ENCODE data around the gene TXNRD1. TPM values are rescaled to one million over a fixed set of nuclear protein-coding genes. Genes with fewer than 3 reads are reported as not detected.
"Not testable (repeated sequence)": the region's sequence is repeated elsewhere in the genome, so short reads cannot be mapped to it uniquely, and the experiment has no call there.

TXNRD1 gene
- total RNA-seq, 1 donor from 2014 or later, result 121 TPM

- no peak for DNase-seq (ENCODE audit: low spot score)
- intact Hi-C loops (cut with DNase I), result no loop called here
These were observed 27.0 kb upstream of the TXNRD1 start for GRCh38 chr12:104188534-104188933.

- intact Hi-C loops (cut with DNase I), result no loop called here
- DNase-seq (ENCODE audit: low spot score), result no peak
These were observed 25.5 kb upstream of the TXNRD1 start for GRCh38 chr12:104189915-104190555.

- intact Hi-C loops (cut with DNase I), result no loop called here
- DNase-seq (ENCODE audit: low spot score), result no peak
These were observed 24.9 kb upstream of the TXNRD1 start for GRCh38 chr12:104190641-104191176.

GRCh38 chr12:104197264-104197663, 18.3 kb upstream of the TXNRD1 start:
- no peak for DNase-seq (ENCODE audit: low spot score)
- intact Hi-C loops (cut with DNase I), result no loop called here

- no peak for DNase-seq (ENCODE audit: low spot score)
- intact Hi-C loops (cut with DNase I), result loop anchor here (5.0 to 10.0 kb wide), 2 partner anchors 675 to 852 kb away; no protein-coding TSS in a partner anchor
These were observed 15.6 kb upstream of the TXNRD1 start for GRCh38 chr12:104199964-104200363.

- intact Hi-C loops (cut with DNase I), result loop anchor here (5.0 to 10.0 kb wide), 2 partner anchors 673 to 851 kb away; no protein-coding TSS in a partner anchor
- DNase-seq (ENCODE audit: low spot score), result no peak
These were observed 14.2 kb upstream of the TXNRD1 start for GRCh38 chr12:104201238-104202001.

GRCh38 chr12:104204690-104205480, 10.7 kb upstream of the TXNRD1 start:
- intact Hi-C loops (cut with DNase I), result loop anchor here (5.0 to 10.0 kb wide), 2 partner anchors 670 to 847 kb away; no protein-coding TSS in a partner anchor
- DNase-seq (ENCODE audit: low spot score), result no peak

- intact Hi-C loops (cut with DNase I), result loop anchor here (2.0 to 10.0 kb wide), 2 partner anchors 153 to 667 kb away; no protein-coding TSS in a partner anchor
- no peak for DNase-seq (ENCODE audit: low spot score)
These were observed 8.0 kb upstream of the TXNRD1 start for GRCh38 chr12:104207416-104208205.

GRCh38 chr12:104212516-104212915, 3.1 kb upstream of the TXNRD1 start:
- intact Hi-C loops (cut with DNase I), result no loop called here

GRCh38 chr12:104213952-104214351, 1.6 kb upstream of the TXNRD1 start:
- intact Hi-C loops (cut with DNase I), result no loop called here
- DNase-seq (ENCODE audit: low spot score), result no peak

More at GRCh38 chr12:104212516-104212915, 3.1 kb upstream of the TXNRD1 start:
- no peak for DNase-seq (ENCODE audit: low spot score)

GRCh38 chr12:104216521-104216924, 944 bp downstream of the TXNRD1 start:
- intact Hi-C loops (cut with DNase I), result loop anchor here (5.0 kb wide), 2 partner anchors 34 to 86 kb away; partner anchors contain the start of gene EID3
- DNase-seq (ENCODE audit: low spot score), result no peak

GRCh38 chr12:104218506-104218905, 2.9 kb downstream of the TXNRD1 start:
- not testable (repeated sequence) for DNase-seq (ENCODE audit: low spot score)
- intact Hi-C loops (cut with DNase I), result loop anchor here (5.0 kb wide), 2 partner anchors 36 to 84 kb away; partner anchors contain the start of gene EID3

GRCh38 chr12:104218935-104219334, 3.4 kb downstream of the TXNRD1 start:
- no peak for DNase-seq (ENCODE audit: low spot score)
- intact Hi-C loops (cut with DNase I), result loop anchor here (1.0 to 5.0 kb wide), 3 partner anchors 37 to 83 kb away; partner anchors contain the start of gene EID3

- intact Hi-C loops (cut with DNase I), result loop anchor here (1.0 to 5.0 kb wide), 3 partner anchors 37 to 83 kb away; partner anchors contain the start of gene EID3
- no peak for DNase-seq (ENCODE audit: low spot score)
These were observed 3.8 kb downstream of the TXNRD1 start for GRCh38 chr12:104219361-104219892.

GRCh38 chr12:104219908-104220404, 4.4 kb downstream of the TXNRD1 start:
- intact Hi-C loops (cut with DNase I), result loop anchor here (1.0 to 5.0 kb wide), 3 partner anchors 38 to 82 kb away; partner anchors contain the start of gene EID3
- no peak for DNase-seq (ENCODE audit: low spot score)

- DNase-seq (ENCODE audit: low spot score), result no peak
- intact Hi-C loops (cut with DNase I), result no loop called here
These were observed 5.4 kb downstream of the TXNRD1 start for GRCh38 chr12:104220931-104221330.

- DNase-seq (ENCODE audit: low spot score), result no peak
- intact Hi-C loops (cut with DNase I), result no loop called here
These were observed 7.4 kb downstream of the TXNRD1 start for GRCh38 chr12:104222976-104223375.

- DNase-seq (ENCODE audit: low spot score), result no peak
- intact Hi-C loops (cut with DNase I), result no loop called here
These were observed 8.1 kb downstream of the TXNRD1 start for GRCh38 chr12:104223712-104224111.

All from cardiac septum (tissue), 1 donor.